WI38 (cell line): Measurements from ENCODE around the gene PKNOX2.

ENCODE experiments used
- H3K4me3 ChIP-seq: 2 replicates; pipeline ENCODE4 v1.5.1; 2011; ENCODE audit warnings: low read depth, mild to moderate bottlenecking, control low read depth, low read length
- CTCF ChIP-seq: IDR thresholded peaks from 2 replicates; pipeline ENCODE4 v1.5.1; 2012; ENCODE audit warnings: low read depth, mild to moderate bottlenecking, control low read depth, low read length

The PKNOX2 gene

GRCh38 chr11:125261588-125261987 is 97.0 kb downstream of the PKNOX2 start:
- no peak for TF ChIP-seq CTCF
- no peak overlapping the region for H3K4me3 ChIP-seq

- TF ChIP-seq CTCF = no peak
Measured at GRCh38 chr11:125262194-125262829, 97.8 kb downstream of the PKNOX2 start.

GRCh38 chr11:125262830-125263218 is 98.3 kb downstream of the PKNOX2 start:
- no peak for TF ChIP-seq CTCF
- no peak overlapping the region for H3K4me3 ChIP-seq

More at GRCh38 chr11:125262194-125262829, 97.8 kb downstream of the PKNOX2 start:
- no peak overlapping the region for H3K4me3 ChIP-seq

DNA sequence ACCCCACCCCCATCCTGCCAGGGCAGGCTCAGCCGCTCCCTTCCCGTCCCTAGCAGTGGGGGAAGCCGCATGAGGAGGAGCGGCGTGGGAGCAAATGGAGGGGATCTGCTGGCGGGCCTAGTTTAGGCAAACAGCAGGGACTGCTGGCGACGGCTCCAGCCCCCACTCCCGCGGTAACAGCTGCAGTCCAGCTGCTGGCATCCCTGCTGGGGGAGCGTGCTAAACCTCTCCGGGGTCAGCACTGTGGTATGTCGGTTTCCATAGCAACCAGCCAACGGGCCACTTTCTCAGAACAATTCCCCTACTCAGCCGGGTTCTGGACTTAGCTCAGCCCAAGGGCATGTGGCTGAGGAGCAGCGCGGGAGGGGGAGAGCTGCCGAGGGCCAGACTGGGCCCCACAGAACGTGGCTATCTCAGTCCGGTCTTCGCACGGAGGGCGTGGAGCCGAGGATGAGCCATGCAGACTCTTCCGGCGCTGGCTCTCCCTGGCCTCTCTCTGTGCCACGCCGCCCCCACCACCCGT is 98.8 kb downstream of the PKNOX2 start:
- no peak for TF ChIP-seq CTCF
- H3K4me3 ChIP-seq = no peak overlapping the region

- H3K4me3 ChIP-seq = no peak overlapping the region
- no peak for TF ChIP-seq CTCF
Measured at GRCh38 chr11:125264100-125265022, 99.8 kb downstream of the PKNOX2 start.

DNA sequence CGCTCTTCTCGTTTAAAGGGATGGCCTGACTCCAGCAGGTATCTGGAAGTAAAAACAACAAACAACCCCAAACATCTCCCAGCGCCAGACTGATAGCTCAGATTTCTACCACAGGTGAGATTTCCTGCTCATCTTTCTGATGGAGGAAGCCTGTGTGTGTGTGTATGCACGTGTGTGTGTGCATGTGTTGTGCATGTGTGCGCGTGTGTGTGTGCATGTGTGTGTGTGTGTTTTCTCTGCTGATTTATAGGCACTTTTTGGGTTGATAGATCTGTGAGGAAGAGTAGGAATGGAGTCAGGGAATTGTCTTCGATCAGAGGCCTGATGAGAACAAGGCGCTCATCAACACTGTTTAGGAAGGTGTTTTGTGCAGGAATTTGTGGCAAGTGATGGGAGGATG is 103.0 kb downstream of the PKNOX2 start:
- no peak overlapping the region for H3K4me3 ChIP-seq
- no peak for TF ChIP-seq CTCF

- no peak for TF ChIP-seq CTCF
- H3K4me3 ChIP-seq = no peak overlapping the region
Measured at GRCh38 chr11:125268611-125269010, 104.1 kb downstream of the PKNOX2 start.
